HG02763 (cell line): Measurements from ENCODE around the gene C1orf210.
A peak's percentile ranks its signal among the peaks of the same experiment; 100 is the strongest.

Experiments used
- ATAC-seq: cut with Tn5 transposase; IDR thresholded peaks from one replicate; pipeline ENCODE4 v1.9.1; 2021; ENCODE audit warnings: mild to moderate bottlenecking, moderate library complexity; ENCODE audit not compliant: unreplicated experiment

Gene C1orf210

DNA sequence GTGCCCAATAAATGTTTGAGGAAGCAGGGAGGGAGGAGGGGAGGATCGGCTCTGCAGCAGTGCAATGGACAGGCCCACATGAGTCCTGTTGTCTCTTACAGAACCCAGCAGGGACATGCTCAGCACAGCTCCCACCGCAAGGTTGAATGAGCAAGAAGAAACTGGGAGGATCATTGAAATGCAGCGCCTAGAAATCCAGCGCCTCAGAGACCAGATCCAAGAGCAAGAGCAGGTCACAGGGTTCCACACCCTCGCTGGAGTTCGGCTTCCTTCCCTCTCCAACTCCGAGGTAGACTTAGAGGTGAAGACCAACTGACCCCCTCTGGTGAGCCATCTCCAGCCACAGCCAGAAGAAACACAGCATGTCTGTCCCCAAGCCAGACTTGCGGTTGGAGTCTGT is 31.5 kb downstream of the C1orf210 start:
- ATAC-seq = no peak

DNA sequence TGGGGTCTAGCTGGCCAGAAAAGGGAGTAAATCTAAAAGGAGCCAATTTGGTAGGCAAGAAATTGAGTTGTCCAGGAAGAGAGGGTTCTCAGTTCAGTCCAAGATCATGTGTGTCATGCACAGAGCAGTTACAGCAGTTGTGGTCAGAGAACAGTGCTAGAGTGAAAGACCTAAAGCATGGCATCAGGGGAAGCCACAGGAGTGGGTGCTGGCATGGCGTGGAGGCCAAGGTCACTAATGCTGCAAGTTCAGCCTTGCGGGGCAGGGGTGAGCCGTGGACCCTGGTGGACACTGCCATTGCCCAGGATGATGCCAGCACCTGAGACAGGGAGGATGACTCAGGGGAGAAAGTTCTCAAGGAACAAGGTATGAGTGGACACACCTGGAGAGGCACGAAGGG is 32.2 kb downstream of the C1orf210 start:
- ATAC-seq = no peak

DNA sequence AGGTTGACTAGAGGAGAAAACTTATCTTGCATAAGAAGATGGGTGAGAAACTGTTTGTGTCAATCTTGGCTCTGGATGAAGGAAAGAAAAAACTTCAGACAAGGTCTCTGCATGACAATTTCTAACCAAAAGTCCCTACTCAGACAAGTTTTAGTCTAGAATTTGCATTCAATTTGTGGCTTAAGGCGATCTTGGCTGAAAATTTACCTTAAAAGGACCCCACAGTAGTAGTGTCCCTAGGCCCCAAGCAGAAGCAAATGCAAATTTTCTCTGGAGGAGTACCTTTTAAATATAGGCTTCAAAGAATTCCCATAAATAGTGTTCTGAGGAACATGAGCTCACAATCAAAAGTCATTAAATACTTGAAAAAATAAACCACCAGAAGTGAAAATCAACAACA is 33.2 kb downstream of the C1orf210 start:
- no peak for ATAC-seq

DNA sequence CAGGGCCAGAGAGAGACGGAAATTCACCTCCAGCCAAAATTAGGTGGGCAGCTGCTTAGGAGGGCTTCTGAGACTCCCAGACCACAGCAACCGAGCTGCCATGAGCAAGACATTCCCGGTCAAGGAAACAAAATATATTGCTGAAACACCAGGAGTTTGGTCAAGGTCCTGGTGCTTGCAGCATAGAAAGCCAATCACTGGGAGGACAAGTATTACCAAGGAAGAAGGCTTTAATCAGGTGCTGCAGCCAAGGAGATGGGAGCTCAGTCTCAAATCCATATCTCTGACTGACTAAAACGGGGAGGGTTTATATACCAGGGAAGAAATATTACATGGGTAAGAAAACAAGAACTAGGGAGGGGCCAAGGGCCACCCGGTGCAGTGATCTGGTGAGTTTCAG is 34.4 kb downstream of the C1orf210 start:
- no peak for ATAC-seq

DNA sequence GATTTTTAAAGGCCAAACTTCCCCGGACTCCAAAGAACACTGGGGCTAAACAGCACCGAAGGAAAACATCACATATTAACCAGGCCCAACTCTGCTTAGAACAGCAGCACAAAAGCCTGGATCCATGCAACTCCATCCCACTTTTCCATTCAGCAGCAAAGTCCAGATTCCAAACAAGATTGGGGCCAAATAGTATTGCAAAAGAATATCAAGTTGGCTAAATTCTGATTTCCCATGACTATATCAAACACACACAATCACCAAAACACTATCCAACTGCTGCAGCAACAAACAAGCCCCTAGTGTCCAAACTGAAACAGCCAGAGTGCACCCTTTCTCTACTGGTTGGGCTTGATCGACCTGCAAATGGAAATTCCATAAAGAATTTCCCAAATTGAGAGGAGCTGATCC is 35.0 kb downstream of the C1orf210 start:
- no peak for ATAC-seq

DNA sequence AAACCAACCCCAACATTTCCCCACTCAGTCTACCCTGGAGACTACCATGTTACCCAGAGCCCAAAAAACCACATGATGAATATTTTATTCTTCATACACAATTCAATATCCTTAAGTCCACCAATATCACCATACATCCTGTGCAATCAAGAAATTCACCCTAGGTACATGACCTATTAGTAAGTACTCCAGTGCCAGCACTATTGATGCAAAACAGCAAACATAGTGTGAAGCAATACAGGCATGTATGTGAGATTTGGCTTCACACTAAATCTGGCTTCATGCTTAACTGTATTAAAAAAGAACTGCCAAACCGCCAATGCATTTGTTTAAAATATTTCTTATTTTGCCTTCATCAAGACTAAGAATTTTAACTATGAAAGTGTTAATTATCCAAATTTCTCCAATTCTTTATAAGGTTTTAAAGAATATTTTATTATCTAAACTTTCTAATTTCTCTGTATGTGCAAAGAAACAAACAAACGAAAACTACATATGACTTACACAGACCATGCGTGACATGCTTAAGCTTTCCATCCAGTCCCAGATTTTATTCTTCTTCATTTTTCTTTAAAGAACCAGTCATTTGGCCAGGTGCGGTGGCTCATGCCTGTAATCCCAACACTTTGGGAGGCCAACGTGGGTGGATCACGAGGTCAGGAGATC is 38.0 kb downstream of the C1orf210 start:
- ATAC-seq = no peak

DNA sequence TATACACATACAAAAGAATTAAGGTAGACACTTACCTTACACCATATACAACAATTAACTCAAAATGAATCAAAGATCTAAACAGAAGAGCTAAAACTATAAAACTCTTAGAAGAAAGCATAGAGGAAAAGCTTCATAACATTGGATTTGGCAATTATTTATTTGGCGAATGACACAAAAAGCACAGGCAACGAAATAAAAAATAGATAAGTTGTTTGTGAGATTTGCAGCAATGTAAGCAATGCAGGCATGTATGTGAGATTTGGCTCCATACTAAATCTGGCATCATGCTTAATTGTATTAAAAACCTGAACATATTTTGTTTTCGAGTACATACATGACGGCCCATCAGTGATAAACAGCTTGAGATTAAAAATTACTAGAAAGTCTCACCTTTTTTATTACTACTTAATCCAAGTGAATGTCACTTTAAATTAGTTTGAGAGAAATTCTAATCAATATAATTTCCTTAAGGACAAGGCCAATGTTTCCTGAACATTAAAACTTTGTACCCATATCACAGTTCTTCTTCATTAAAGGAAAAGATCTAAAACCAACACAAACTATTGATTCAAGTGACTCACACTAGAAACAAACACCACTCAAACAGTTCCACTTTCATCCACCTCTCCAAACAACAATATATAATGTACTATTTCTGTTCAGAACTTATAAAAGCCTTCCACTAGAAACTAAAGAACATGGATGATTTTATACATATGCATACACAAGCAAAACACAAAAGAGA is 38.7 kb downstream of the C1orf210 start:
- ATAC-seq = no peak

DNA sequence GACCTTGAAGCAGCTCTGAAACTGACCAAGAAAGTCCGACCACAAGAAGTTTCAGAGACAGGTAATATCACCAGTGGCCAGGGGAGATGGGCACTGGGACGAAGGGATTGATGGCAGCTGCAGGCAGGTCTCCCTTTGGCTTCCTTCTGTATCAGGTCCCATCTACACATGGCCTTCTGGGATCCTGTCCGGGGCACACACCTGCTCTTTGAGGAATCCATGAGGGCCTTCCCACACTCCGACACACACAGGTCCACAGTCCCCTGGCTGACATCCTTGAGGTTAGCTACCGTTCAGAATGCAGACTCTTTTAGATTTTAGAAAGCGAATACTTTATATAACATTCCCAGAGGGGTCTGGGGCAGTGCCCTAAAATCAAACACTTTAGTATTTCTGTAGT is 42.1 kb downstream of the C1orf210 start:
- ATAC-seq = no peak

DNA sequence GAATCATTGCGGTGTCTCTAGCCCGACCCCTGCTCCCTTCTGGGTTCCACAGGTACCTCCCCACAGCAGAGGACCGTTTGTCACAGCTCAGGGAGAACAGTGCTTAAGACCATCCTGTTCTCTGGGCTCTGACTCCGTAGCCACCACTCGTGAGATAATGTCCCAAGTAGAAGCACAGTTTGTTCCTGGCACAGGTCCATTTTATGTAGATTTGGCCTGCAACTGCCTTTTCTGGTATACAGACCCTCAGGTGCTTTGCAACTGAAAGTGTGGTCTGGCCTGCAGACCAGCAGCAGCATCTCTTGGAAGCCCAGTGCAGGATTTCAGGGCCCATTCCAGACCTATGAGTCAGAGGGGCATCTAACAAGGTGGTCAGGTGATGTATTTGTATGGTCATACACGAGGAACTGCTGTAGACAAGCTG is 44.0 kb downstream of the C1orf210 start:
- no peak for ATAC-seq

DNA sequence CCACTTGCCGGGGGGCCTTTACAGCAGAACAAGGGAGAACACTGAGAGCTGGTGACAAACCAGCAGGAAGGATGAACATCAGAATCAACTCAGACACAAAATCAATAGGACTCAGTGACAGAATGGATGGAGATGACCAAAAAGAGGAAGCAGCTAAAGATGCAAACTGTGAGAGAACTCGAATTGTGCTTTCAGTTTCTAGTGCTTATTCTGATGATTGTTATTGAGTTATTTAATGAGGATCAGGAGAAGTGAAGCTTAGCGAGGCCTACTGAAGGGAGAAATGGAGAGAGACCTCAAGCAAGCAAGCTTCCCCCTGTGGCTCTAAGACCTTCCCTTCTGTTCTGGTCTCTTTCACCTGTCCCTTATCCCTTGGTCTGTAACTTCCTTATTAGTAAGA is 45.9 kb downstream of the C1orf210 start:
- ATAC-seq = peak; percentile 52

DNA sequence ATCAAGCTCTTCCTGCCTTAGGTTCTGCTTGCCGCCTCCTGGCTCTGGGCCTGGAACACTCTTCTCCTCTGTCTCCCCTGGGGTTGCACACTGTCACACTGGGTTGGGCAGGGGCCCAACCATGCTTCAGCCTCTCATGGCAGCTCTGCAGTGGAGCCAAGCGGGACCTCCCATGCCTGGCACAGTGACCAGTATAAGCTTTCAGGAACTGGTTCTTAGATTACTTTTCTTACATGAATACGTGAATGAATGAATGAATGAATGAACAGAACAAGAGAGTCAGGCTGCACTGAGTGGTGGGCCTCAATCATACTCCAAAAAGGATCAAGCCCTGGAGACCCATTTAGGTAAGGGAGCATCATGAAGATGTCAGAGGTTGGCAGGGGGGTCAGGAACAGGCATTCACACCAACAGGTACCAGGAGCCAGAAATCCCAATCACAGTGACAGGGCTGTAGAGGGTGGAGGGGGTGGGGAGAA is 46.4 kb downstream of the C1orf210 start:
- no peak for ATAC-seq

DNA sequence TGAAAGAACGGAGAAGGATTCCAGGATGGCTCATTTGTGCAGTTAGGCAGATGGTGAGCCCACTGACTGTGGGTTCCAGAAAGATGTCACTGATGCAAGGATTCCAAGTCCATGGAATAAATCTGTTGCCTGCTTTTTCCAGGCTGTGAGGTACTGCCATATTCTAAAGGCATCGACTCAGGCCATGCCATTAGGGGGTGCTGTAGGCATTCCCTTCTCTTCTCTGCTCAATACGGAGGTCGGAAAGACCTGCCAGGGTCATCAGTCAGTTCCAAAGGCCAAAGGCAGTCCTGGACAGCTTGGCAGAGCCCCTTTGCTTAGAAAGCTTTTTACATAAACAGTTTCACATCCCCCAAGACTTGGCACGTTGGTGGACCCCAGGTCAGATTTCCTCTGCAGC is 47.3 kb downstream of the C1orf210 start:
- no peak for ATAC-seq

DNA sequence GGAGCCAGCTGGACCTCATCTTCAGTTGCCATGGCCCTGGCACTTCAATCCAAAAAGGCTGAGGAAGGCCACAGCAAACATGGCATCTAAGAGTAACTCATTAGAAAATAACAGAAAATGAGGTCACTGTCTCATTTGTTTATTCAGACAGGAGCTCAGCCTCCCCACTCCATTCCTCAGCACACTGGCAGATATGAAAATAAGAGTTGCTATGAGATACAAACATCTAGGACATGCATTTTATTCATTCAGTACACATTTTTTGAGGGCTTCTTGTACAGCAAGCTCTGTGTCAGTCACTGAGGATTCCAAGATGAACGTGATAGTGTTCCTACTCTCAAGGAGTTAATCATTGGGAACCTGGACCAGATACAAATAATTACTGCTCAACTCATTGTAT is 48.3 kb downstream of the C1orf210 start:
- ATAC-seq = no peak

DNA sequence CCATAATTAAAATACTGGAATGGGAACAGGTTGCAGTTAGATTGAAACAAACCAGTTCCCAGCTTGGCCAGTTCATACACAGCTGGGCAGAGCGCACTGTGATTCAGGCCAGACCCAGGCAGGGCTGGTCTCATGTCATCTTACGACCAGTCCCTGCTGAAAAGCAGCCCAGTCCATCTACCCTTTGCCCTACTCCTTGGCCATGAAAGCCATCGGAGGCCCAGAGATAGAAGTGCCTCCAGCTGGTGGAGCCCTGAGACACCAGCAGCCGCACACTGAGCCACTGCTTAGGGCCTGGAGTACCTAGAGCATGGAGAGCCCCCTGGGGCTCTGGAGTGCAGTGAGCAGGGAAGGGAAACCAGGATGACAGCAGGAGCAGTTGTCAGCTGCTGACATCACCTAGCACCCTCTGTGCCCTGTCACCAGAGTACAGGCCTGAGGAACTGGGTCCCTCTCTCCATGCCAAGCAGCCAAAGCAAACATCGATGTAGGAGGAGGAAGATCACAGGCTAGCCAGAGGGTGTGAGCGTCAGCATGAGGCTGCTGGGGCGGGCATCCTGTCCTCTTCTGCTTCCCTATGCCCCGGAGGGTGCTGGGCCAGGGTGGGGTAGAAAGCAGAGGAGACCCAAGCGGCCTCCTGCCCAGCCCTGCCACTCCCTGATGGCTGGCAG is 49.8 kb downstream of the C1orf210 start:
- no peak for ATAC-seq

DNA sequence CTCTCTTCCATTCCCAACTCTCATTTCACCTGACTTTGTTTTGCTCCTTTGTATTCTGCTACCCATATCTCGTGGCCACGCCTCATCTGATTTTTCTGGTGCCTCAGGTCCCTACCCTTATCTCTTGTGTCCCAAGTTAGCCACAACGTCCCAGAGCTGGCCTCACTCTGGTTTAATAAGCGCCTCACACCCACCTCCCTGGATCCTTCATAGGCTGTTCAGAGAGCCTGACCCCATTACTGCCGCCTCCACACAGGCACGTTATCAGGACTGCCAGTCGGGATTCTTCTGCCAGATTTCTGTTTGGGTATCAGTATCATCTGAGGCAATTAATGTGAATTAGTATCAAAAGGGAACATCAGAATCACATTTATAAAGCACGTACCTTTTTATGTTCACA is 50.3 kb downstream of the C1orf210 start:
- ATAC-seq = no peak

DNA sequence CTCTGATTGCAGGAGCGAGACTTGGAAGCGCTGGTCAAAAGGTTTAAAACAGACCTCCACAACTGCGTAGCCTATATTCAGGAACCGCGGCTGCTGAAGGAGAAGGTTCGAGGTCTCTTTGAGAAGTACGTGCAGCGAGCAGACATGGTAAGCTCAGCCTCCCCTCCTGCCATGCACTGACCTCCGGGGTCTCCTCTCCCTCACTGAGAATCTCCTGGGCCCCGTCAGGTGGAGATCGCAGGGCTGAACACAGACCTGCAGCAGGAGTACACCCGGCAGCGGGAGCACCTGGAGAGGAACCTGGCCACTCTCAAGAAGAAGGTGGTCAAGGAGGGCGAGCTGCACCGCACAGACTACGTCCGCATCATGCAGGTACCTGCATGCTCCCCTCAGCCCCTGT is 51.1 kb downstream of the C1orf210 start:
- ATAC-seq = no peak

DNA sequence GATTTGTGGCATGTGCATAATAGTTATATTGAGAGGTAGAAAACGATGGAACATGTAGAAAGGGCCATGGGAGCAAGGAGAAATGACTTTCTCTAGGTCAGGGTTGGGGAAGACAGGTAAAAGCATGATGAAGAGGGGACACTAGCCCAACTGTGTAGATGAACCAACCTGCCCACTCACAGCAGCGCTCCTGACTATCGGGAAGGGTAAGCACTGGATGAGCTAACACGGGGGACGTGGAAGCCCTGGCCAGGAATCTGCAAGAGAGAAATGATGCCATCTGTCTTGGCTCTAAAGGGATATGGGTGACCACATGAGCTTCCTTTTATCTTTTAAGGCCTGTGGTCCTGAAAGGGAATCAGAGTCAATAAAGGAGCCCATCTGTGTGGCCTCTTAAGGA is 51.8 kb downstream of the C1orf210 start:
- no peak for ATAC-seq

DNA sequence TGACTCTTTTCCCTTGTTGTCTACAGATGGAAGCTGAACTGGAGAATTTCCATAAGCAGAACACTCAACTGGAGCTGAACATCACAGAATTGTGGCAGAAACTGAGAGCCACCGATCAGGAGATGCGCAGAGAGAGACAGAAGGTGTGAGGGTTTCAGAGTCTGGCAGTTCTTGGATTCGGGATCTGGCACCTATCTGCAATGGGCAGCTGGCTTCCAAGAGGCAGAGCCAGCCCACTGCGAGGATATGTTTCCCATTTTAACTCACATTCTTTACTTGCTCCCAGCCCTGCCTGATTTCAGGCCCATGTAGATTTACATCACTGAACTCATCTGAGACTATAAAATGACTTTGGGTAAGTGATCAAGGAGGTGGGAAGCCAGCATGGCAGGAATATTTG is 52.9 kb downstream of the C1orf210 start:
- no peak for ATAC-seq

DNA sequence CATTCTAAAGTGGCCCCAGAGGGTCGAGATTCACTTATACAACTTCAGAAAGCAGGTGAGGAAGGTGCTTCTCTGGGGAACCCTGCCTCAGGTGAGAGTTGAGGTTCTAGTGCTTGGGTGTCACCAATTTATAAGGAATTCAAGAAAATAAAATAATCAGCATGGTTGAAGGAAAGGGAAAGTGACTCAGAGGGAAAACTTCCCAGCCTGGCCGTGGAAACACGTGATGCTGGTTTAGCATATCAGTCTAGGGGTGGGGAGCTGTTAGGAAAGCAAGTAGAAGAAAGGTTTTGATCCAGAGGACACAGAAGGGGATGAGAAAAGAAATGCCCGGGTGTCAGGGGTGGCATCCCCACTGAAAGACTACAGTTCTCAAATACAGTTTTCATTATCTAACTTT is 53.3 kb downstream of the C1orf210 start:
- ATAC-seq = no peak
